OCI-LY1 (cell line): ENCODE results near the gene SLC25A11.

Experiments used
- H2AFZ ChIP-seq: fragments of 200-600 bp; sonication (generic), shearing (Covaris generic); 2 replicates; pipeline ENCODE4 v1.6.0; 2014; ENCODE audit warnings: antibody characterized with exemption, mild to moderate bottlenecking, low read length
- H3F3A ChIP-seq: fragments of 200-600 bp; sonication (generic), shearing (Covaris generic); 2 replicates; pipeline ENCODE4 v1.6.0; 2014; ENCODE audit warnings: mild to moderate bottlenecking, antibody characterized with exemption, low read length, moderate library complexity; ENCODE audit not compliant: insufficient read depth
- H3K27ac ChIP-seq: fragments of 200-600 bp; sonication (generic); 2 replicates; pipeline ENCODE4 v1.5.1; 2014; ENCODE audit warnings: low read length, mixed run types, mild to moderate bottlenecking, low read depth; ENCODE audit not compliant: poor library complexity, severe bottlenecking
- H3K27me3 ChIP-seq: fragments of 200-600 bp; sonication (generic); 2 replicates; pipeline ENCODE4 v1.6.0; 2014; ENCODE audit warnings: antibody characterized with exemption, mild to moderate bottlenecking, low read length, moderate library complexity; ENCODE audit not compliant: insufficient read depth
- H3K36me3 ChIP-seq: fragments of 200-600 bp; sonication (generic); 2 replicates; pipeline ENCODE4 v1.6.1; 2014; ENCODE audit warnings: mild to moderate bottlenecking, antibody characterized with exemption, low read length, moderate library complexity, mixed read lengths; ENCODE audit not compliant: insufficient read depth
- H3K4me1 ChIP-seq: fragments of 200-600 bp; sonication (generic); 2 replicates; pipeline ENCODE4 v1.5.1; 2014; ENCODE audit warnings: mild to moderate bottlenecking, low read length, moderate library complexity; ENCODE audit not compliant: insufficient read depth, severe bottlenecking
- H3K4me2 ChIP-seq: fragments of 200-600 bp; sonication (generic), shearing (Covaris generic); 2 replicates; pipeline ENCODE4 v1.6.1; 2014; ENCODE audit warnings: low read length
- H3K4me3 ChIP-seq: fragments of 200-600 bp; sonication (generic); 2 replicates; pipeline ENCODE4 v1.5.1; 2014; ENCODE audit warnings: low read length, low read depth, mild to moderate bottlenecking, mixed read lengths; ENCODE audit not compliant: poor library complexity, severe bottlenecking
- H3K79me2 ChIP-seq: fragments of 200-600 bp; shearing (Covaris generic); 2 replicates; pipeline ENCODE4 v1.6.1; 2016; ENCODE audit warnings: mixed run types, low read length, mixed read lengths; ENCODE audit not compliant: insufficient read depth
- H3K9ac ChIP-seq: fragments of 200-600 bp; sonication (generic), shearing (Covaris generic); 2 replicates; pipeline ENCODE4 v1.6.1; 2014; ENCODE audit warnings: mild to moderate bottlenecking, low read length, mixed read lengths
- H3K9me2 ChIP-seq: fragments of 200-600 bp; sonication (generic), shearing (Covaris generic); 2 replicates; pipeline ENCODE4 v1.6.1; 2014; ENCODE audit warnings: low read depth, mild to moderate bottlenecking, low read length, mixed read lengths
- H3K9me3 ChIP-seq: fragments of 200-600 bp; shearing (Covaris generic); 2 replicates; pipeline ENCODE4 v1.6.1; 2014; ENCODE audit warnings: low read length, mixed read lengths
- H4K20me1 ChIP-seq: fragments of 200-600 bp; sonication (generic), shearing (Covaris generic); 2 replicates; pipeline ENCODE4 v1.6.0; 2016; ENCODE audit warnings: mild to moderate bottlenecking, low read length; ENCODE audit not compliant: insufficient read depth
- CTCF ChIP-seq: fragments of 200-600 bp; sonication (generic), shearing (Covaris generic); IDR thresholded peaks from 2 replicates; pipeline ENCODE4 v1.5.1; 2017; ENCODE audit warnings: mild to moderate bottlenecking, antibody characterized with exemption, low read length, moderate library complexity, mixed read lengths
- EZH2 ChIP-seq: fragments of 200-600 bp; sonication (generic), shearing (Covaris generic); IDR thresholded peaks from 2 replicates; pipeline ENCODE4 v1.8.0; 2017; ENCODE audit warnings: borderline replicate concordance, mixed run types, mild to moderate bottlenecking, antibody characterized with exemption, low read length, moderate library complexity, mixed read lengths

The SLC25A11 gene

GRCh38 chr17:4971826-4972225, 32.0 kb upstream of the SLC25A11 start:
- H3K4me3 ChIP-seq, result no peak overlapping the region
- no peaks in the 10 kb centered on the region for H3F3A ChIP-seq
- no peaks in the 10 kb centered on the region for H3K79me2 ChIP-seq
- no peak overlapping the region for H2AFZ ChIP-seq
- H3K9me3 ChIP-seq, result no peaks in the 10 kb centered on the region
- TF ChIP-seq EZH2, result no peak
- no peak for TF ChIP-seq CTCF
- no peak overlapping the region for H3K27ac ChIP-seq
- peaks cover 16% of the 10 kb centered on the region for H3K4me1 ChIP-seq
- H3K36me3 ChIP-seq, result peaks cover 54% of the 10 kb centered on the region; the same call in 1 of the 2 replicates
- H3K27me3 ChIP-seq, result no peaks in the 10 kb centered on the region
- no peaks in the 10 kb centered on the region for H3K9me2 ChIP-seq
- H3K4me2 ChIP-seq, result no peak overlapping the region
- no peak overlapping the region for H3K9ac ChIP-seq
- H4K20me1 ChIP-seq, result no peaks in the 10 kb centered on the region

DNA sequence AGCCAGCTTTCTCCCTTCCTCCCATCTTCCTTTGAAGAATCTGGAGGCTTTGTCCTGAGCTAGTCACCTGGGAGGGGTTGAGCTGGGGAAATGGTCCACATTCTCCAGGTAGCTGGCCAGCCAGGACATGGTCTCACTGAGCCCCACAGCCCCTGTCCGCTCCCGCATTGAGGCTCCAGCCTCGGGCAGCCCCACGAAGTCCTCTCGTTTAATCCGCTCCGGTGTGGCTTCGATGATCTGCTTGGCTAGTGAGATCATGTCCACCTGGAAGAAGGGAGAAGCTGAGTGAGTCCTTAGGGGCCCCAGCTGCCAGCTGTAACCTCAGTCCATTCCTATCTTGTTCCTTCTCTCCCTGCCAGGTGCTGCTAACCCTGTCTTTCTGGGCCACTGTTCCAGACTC, 30.4 kb upstream of the SLC25A11 start:
- Histone ChIP-seq H2AFZ (no peak overlapping the region), H3K9me3 (no peaks in the 10 kb centered on the region), H4K20me1 (no peaks in the 10 kb centered on the region), H3K79me2 (0 out of 2 replicates have a peak, but pooled peaks cover 3% of the 10 kb centered on the region), H3K9ac (no peak overlapping the region), H3K9me2 (no peaks in the 10 kb centered on the region), H3K4me1 (peaks cover 25% of the 10 kb centered on the region), H3F3A (no peaks in the 10 kb centered on the region), H3K4me2 (no peak overlapping the region), H3K27ac (no peak overlapping the region), H3K36me3 (peaks cover 58% of the 10 kb centered on the region; the same call in 1 of the 2 replicates), H3K27me3 (no peaks in the 10 kb centered on the region), H3K4me3 (no peak overlapping the region)
- TF ChIP-seq EZH2 (no peak), CTCF (no peak)

DNA sequence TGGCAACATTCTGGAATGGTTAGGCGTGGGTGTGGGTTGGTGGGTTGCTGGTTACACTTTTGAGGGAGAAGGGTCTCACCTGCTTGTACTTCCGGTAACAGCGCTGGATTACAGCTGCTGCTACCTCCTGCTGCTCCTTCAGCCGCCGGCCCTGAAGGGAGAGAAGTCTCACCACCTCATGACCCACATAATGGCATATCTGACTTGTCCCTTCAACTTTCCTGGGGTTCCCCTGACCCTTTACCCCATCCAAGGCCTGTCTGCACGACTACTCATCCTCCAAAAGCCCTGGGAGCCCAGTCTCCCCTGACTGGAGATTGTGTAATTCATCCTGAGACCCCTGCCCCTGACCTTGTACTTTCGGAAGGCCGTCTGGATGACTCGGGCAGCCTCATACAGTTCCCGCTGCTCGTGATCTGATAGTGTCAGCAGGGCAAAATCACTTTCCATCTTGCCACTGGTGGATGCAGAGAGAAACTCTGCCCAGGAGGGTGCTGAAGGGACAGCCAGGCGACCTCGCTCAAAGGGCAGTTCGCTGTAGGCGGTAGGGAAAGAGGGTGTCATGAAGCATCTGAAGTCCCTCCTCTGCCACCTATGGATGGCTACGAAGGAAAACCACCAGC, 29.8 kb upstream of the SLC25A11 start:
- Histone ChIP-seq H3K36me3 (peaks cover 61% of the 10 kb centered on the region; the same call in 1 of the 2 replicates), H3K27me3 (no peaks in the 10 kb centered on the region), H3K9me2 (no peaks in the 10 kb centered on the region), H3F3A (no peaks in the 10 kb centered on the region), H2AFZ (no peak overlapping the region), H3K4me1 (peaks cover 25% of the 10 kb centered on the region), H3K9me3 (no peaks in the 10 kb centered on the region), H3K9ac (no peak overlapping the region), H3K79me2 (0 out of 2 replicates have a peak, but pooled peaks cover 3% of the 10 kb centered on the region), H3K27ac (no peak overlapping the region), H3K4me3 (no peak overlapping the region), H4K20me1 (no peaks in the 10 kb centered on the region), H3K4me2 (no peak overlapping the region)
- TF ChIP-seq CTCF (no peak), EZH2 (no peak)
